Measurements from ENCODE around the gene HCAR1. TPM values are rescaled to one million over a fixed set of nuclear protein-coding genes. Genes with fewer than 3 reads are reported as not detected.
"Not testable (repeated sequence)": the region's sequence is repeated elsewhere in the genome, so short reads cannot be mapped to it uniquely, and the experiment has no call there.

Gene HCAR1
- total RNA-seq, 1 donor from 2014 or later = 0.11 TPM

GRCh38 chr12:122724641-122725243, 5.9 kb downstream of the HCAR1 start:
- DNase-seq (no peak), ATAC-seq (ENCODE audit: poor library complexity) (no peak)
- intact Hi-C loops (cut with DNase I) = no loop called here

- intact Hi-C loops (cut with DNase I) = no loop called here
- no peak for DNase-seq
- ATAC-seq (ENCODE audit: poor library complexity) = no peak
Observed at GRCh38 chr12:122722387-122722786, 8.3 kb downstream of the HCAR1 start.

- intact Hi-C loops (cut with DNase I) = no loop called here
- DNase-seq (no peak), ATAC-seq (ENCODE audit: poor library complexity) (no peak)
Observed at GRCh38 chr12:122721057-122721545, 9.5 kb downstream of the HCAR1 start.

- intact Hi-C loops (cut with DNase I); ATAC-seq (ENCODE audit: poor library complexity); DNase-seq: not testable (repeated sequence)
Observed at GRCh38 chr12:122716658-122717057, 14.0 kb downstream of the HCAR1 start, which contains the start of gene HCAR3. HCAR3 (minus strand) TSS chr12:122716811; CDS start chr12:122716737, 74 bp downstream.

GRCh38 chr12:122715211-122715610, 15.4 kb downstream of the HCAR1 start:
- intact Hi-C loops (cut with DNase I); DNase-seq; ATAC-seq (ENCODE audit: poor library complexity): not testable (repeated sequence)

GRCh38 chr12:122713491-122714188, 17.0 kb downstream of the HCAR1 start:
- intact Hi-C loops (cut with DNase I); DNase-seq: not testable (repeated sequence)
- ATAC-seq (ENCODE audit: poor library complexity) = peak; percentile 52

- intact Hi-C loops (cut with DNase I); DNase-seq; ATAC-seq (ENCODE audit: poor library complexity): not testable (repeated sequence)
Observed at GRCh38 chr12:122711266-122711665, 19.4 kb downstream of the HCAR1 start.

GRCh38 chr12:122710341-122710740, 20.3 kb downstream of the HCAR1 start:
- intact Hi-C loops (cut with DNase I); DNase-seq; ATAC-seq (ENCODE audit: poor library complexity): not testable (repeated sequence)

GRCh38 chr12:122709287-122709686, 21.4 kb downstream of the HCAR1 start:
- intact Hi-C loops (cut with DNase I); ATAC-seq (ENCODE audit: poor library complexity); DNase-seq: not testable (repeated sequence)

- ATAC-seq (ENCODE audit: poor library complexity); intact Hi-C loops (cut with DNase I); DNase-seq: not testable (repeated sequence)
Observed at GRCh38 chr12:122703841-122704240, 26.8 kb downstream of the HCAR1 start.

GRCh38 chr12:122702890-122703611, 27.6 kb downstream of the HCAR1 start, which contains the start of gene HCAR2:
HCAR2 (minus strand) TSS chr12:122703357; CDS start chr12:122703283, 74 bp downstream.
- peak; percentile 56 for DNase-seq
- intact Hi-C loops (cut with DNase I); ATAC-seq (ENCODE audit: poor library complexity): not testable (repeated sequence)

GRCh38 chr12:122701481-122701880, 29.2 kb downstream of the HCAR1 start:
- intact Hi-C loops (cut with DNase I) = not testable (repeated sequence)

GRCh38 chr12:122700038-122700710, 30.5 kb downstream of the HCAR1 start:
- ATAC-seq (ENCODE audit: poor library complexity); intact Hi-C loops (cut with DNase I); DNase-seq: not testable (repeated sequence)

More at GRCh38 chr12:122701481-122701880, 29.2 kb downstream of the HCAR1 start:
- not testable (repeated sequence) for ATAC-seq (ENCODE audit: poor library complexity); DNase-seq

- DNase-seq; intact Hi-C loops (cut with DNase I); ATAC-seq (ENCODE audit: poor library complexity): not testable (repeated sequence)
Observed at GRCh38 chr12:122696922-122697321, 33.7 kb downstream of the HCAR1 start.

GRCh38 chr12:122691566-122691965, 39.1 kb downstream of the HCAR1 start:
- no peak for ATAC-seq (ENCODE audit: poor library complexity)
- intact Hi-C loops (cut with DNase I) = no loop called here
- no peak for DNase-seq

GRCh38 chr12:122688291-122688690, 42.4 kb downstream of the HCAR1 start:
- DNase-seq (no peak), ATAC-seq (ENCODE audit: poor library complexity) (no peak)
- intact Hi-C loops (cut with DNase I) = no loop called here

- DNase-seq = no peak
- intact Hi-C loops (cut with DNase I) = no loop called here
- no peak for ATAC-seq (ENCODE audit: poor library complexity)
Observed at GRCh38 chr12:122687086-122687485, 43.6 kb downstream of the HCAR1 start.

GRCh38 chr12:122686538-122686937, 44.1 kb downstream of the HCAR1 start:
- ATAC-seq (ENCODE audit: poor library complexity) (no peak), DNase-seq (no peak)
- intact Hi-C loops (cut with DNase I) = no loop called here
